GM12873 (cell line): ENCODE data around the gene CSTB.

ENCODE experiments used
- TF ChIP-seq, protein P1 (sequence below): IDR thresholded peaks from 2 replicates; pipeline ENCODE4 v1.5.1; 2012; ENCODE audit warnings: low read depth, mild to moderate bottlenecking, moderate library complexity, low read length, control low read depth; ENCODE audit not compliant: insufficient read depth; ENCODE audit errors: missing control alignments

The CSTB gene

DNA sequence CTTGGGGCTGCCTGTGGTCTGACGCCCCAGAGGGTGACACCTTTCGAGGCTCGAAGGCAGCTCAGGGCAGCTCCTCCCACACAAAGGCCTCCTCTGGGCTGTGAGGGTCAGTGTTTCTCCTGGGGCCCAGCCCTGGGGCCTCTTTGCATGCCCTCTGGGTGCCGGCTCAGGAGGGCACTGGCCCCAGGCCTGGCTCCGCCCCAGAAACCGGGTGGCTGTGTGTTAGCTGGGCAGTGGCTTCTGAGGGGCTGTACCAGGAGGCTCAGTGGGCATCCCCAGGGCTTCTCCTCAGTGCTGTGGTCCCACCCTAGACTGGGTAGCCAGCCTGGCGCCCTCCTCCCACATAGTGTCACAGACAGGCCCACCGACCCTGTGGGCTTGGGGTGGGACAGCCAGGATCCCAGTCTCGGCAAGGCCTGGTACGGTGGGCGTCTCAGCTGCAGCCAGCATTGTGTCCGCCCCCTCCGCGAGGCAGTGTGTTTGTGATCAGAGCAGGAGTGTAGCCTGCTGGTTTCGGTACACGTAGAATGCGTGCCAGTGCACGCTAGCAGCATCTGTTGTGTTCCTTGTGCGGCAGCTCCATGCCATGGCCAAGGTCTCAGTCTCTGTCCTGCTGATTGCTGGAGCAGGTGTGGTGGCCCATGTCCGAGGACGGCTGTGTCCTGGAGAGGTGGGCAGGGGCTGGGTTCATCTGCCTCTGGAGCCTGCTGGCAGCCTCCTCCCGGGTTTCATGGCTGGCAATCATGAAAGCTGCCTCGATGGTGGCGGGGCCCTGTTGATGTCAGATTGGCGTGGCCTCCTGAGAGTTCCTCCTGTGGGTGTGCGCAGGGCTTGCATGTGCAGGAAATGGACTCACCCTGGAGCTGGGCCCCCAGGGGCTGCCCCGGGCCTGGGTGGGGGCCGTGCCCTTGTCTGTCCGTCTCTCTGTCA is 41.3 kb upstream of the CSTB start:
- TF ChIP-seq, protein P1, sequence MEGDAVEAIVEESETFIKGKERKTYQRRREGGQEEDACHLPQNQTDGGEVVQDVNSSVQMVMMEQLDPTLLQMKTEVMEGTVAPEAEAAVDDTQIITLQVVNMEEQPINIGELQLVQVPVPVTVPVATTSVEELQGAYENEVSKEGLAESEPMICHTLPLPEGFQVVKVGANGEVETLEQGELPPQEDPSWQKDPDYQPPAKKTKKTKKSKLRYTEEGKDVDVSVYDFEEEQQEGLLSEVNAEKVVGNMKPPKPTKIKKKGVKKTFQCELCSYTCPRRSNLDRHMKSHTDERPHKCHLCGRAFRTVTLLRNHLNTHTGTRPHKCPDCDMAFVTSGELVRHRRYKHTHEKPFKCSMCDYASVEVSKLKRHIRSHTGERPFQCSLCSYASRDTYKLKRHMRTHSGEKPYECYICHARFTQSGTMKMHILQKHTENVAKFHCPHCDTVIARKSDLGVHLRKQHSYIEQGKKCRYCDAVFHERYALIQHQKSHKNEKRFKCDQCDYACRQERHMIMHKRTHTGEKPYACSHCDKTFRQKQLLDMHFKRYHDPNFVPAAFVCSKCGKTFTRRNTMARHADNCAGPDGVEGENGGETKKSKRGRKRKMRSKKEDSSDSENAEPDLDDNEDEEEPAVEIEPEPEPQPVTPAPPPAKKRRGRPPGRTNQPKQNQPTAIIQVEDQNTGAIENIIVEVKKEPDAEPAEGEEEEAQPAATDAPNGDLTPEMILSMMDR: no peak

DNA sequence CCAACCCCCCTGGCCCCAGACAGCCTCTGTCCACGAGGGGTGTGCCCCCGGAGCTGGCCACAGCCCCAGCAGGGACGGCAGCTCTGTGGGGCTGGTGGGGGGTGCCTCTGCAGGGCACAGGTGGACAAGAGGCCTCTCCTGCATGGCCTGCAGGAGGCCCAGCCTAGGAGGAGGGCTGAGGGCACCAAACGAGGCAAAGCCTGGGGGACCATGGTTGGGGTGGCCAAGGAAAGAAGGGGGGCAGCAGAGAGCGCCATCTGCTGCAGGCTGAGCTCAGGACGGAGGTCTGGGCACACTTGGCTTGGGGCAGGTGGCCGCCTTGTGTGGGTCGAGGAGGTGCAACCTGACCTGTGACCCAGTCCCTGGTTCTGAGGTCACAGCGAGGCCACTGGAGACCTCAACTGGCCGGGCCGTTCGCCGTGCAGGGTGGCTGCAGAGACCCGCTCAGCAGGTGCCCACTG is 40.5 kb upstream of the CSTB start:
- TF ChIP-seq, protein P1: peak; percentile 13

DNA sequence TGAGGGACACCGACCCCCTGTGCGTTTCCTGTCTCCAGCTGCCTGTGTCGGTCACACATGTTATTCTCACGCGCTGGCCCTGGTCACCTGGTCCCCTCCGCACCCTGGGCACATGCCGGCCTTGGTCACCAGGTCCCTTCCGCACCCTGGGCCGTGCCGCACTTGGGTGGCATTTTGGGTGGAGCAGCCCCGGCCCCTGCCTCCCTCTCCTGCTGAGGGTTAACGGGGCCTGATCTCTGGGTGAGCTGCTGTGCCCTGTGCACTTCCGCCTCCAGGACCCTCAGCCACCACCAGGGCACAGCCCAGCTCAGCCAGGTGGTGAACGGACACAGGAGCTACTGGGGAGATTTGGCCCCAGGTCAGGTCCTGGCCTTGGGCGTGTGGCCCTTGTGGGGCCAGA is 39.9 kb upstream of the CSTB start:
- TF ChIP-seq, protein P1: no peak

DNA sequence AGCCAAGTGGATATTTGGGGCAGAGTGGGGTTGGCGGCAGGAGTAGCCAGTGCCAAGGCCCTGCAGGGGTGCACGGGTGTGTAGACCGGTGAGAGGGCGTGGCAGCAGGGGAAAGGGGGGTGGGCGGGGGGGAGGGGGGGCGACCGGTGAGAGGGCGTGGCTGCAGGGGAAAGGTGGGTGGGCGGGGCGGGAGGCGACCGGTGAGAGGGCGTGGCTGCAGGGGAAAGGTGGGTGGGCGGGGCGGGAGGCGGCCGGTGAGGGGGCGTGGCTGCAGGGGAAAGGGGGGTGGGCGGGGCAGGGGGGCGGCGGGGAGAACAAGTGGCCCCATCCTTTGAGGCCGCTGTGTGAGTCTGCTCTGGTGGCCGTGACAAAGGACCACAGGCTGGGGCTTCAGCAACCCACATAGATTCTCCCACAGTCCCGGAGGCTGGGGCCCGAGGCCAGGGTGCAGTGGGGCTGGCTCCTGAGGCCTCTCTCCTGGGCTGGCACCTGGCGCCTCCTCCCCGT is 39.1 kb upstream of the CSTB start:
- TF ChIP-seq, protein P1: no peak

DNA sequence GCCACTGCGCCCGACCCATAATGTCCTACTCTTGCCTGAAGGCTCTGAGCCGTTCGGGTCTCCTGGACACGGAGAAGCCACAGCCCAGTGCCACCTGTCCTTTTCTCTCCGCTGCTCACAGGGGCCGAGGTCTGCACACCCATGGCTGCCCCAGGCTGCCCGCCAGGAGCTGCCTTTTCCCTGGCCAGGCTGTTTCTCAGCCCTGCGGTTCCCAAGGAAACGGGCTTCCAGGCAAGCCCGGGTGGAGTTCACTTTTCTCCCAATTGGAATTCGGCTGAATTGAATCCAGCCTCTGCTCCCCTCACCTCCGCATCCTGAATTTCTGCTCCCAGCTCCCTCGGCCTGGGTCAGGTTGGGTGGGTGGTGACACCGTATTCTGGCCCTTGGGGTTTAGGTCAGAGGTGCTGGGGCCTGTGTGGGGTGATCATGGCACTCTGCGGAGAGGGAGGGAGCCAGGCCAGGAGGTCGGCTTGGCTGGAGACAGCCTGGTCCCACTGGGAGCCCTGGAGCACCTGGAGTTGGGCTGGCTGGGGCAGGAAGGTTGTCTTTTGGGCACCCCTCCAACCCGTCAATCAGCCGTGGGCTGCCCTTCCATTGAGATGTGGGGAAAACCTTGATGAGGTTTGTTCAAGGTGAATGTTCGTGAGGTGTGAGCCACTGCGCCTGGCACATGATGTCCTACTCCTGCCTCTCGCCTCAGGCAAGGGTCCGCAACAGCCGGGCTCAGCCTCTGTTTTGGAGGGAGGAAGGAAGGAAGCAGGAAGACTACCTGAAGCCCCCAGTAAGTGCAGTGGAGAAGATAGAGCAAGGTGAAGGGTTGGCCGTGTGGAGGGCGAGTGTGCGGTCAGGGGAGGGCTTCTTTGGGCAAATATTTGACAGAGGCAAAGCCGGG is 38.4 kb upstream of the CSTB start:
- TF ChIP-seq, protein P1: no peak

DNA sequence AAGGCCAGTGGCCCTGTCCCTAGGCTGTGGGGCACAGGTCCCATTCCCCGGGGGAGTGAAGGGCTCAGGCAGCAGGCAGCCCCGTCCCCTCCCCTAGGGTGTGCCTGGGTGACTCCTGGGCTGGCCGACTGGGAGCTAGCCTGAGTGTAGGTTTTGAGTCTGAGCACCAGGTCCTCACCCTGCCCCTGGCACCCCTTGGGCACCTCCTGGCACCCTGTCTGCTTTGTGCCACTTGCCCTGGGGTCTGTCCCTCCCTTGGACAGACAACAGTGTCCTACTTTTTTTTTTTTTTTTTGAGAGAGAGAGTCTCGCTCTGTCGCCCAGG is 37.5 kb upstream of the CSTB start:
- TF ChIP-seq, protein P1: no peak
